Ammon's horn (tissue), 1 donor: ENCODE results near the gene C1QTNF12.

ENCODE experiments used
- DNase-seq: peaks from one replicate; pipeline ENCODE4 v3.0.0-alpha.2; 2016; ENCODE audit warnings: low spot score

Gene C1QTNF12, protein sequence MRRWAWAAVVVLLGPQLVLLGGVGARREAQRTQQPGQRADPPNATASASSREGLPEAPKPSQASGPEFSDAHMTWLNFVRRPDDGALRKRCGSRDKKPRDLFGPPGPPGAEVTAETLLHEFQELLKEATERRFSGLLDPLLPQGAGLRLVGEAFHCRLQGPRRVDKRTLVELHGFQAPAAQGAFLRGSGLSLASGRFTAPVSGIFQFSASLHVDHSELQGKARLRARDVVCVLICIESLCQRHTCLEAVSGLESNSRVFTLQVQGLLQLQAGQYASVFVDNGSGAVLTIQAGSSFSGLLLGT

GRCh38 chr1:1246577-1247340 is at the start of gene C1QTNF12:
TSS of gene C1QTNF12 (minus strand) at chr1:1246722. CDS start at chr1:1246690, 32 bp downstream.
- DNase-seq: no peak

- DNase-seq: no peak
Measured at GRCh38 chr1:1295154-1295923, 48.8 kb upstream of the C1QTNF12 start.

GRCh38 chr1:1294250-1294890 is 47.8 kb upstream of the C1QTNF12 start:
- no peak for DNase-seq

GRCh38 chr1:1293263-1294249 is 47.0 kb upstream of the C1QTNF12 start:
- DNase-seq: no peak

DNA sequence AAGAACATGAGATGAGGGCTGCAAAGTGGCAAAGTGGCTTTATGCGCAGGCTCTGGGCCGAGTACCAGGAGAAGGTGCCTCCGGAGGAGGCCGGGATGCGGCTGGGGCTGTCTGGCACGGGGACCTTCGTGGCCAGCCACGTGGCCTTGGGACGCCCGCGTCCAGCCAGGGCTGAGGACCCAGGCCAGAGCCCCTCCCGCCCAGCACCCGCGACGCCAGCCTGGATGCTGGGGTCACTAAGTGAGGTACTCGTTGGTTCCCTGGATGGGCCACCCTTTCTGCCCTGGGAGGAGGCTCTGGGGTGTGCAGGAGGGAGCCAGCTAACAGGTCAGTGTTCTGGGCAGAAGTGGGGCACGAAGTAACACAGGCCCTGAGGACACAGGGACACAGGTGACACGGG is 46.3 kb upstream of the C1QTNF12 start:
- DNase-seq: no peak

DNA sequence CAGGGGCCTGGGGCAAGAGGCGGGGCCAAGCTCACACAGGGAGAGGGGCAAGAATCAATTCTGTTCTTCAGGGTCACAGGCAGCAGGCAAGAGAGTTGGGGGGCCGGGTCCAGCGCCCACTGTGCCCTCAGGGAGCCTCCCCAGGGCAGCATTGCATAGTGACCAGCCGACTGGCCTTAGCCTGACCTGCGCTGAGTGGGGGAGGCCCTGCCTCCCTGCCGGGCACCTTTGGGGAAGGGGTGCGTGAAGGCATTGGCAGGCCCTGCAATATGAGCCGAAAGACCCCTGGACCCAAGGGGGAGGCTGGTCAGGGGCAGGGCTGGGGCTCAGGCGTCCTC is 45.9 kb upstream of the C1QTNF12 start:
- DNase-seq: no peak

GRCh38 chr1:1291548-1292441 is 45.3 kb upstream of the C1QTNF12 start:
- peak; percentile 68 for DNase-seq

- DNase-seq: no peak
Measured at GRCh38 chr1:1291023-1291528, 44.6 kb upstream of the C1QTNF12 start.

- DNase-seq: no peak
Measured at GRCh38 chr1:1290238-1290731, 43.8 kb upstream of the C1QTNF12 start.

GRCh38 chr1:1287288-1288110 is 41.0 kb upstream of the C1QTNF12 start:
- no peak for DNase-seq

- DNase-seq: no peak
Measured at GRCh38 chr1:1286313-1287261, 40.1 kb upstream of the C1QTNF12 start.

DNA sequence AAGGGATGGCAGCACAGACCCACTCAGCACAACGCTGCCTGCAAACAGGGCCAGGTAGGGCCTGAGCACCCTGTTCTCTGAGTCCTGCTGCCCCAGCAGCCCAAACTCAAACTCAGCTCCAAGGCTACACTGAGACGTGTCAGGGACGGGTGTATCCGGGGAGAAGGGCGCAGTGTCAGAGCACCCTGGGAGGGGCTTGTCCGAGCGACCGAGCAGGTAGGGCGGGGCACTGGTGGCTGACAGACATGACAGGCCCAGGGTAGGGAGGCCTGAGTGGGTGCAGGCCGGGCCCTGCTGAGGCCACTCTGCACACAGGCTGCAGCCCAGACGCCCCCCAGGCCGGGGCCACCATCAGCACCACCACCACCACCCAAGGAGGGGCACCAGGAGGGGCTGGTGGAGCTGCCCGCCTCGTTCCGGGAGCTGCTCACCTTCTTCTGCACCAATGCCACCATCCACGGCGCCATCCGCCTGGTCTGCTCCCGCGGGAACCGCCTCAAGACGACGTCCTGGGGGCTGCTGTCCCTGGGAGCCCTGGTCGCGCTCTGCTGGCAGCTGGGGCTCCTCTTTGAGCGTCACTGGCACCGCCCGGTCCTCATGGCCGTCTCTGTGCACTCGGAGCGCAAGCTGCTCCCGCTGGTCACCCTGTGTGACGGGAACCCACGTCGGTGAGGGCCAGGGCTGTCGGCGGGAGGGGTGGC is 39.2 kb upstream of the C1QTNF12 start:
- DNase-seq: no peak

DNA sequence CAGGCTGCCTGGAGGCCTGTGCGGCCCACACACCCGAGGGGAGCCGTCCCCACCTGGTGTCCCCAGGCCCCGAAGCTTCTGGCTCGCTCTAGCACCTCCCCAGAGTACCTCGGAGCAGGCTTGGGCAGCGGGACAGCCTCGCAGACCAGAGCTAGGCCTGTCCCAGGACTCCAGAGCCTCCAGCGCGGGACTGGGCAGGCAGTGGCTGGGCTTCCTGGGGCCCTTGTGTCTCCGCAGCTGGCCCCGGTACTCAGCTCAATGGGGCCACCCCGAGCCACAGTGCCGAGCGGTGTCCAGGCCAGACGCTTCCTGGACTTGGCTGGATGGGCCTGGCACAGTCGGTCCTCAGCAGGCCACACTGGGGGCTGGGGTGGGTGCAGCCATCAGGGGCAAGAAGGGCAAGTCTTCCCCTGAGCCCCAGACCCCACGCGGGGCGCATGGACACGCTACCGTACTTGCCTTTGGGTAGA is 38.6 kb upstream of the C1QTNF12 start:
- no peak for DNase-seq

DNA sequence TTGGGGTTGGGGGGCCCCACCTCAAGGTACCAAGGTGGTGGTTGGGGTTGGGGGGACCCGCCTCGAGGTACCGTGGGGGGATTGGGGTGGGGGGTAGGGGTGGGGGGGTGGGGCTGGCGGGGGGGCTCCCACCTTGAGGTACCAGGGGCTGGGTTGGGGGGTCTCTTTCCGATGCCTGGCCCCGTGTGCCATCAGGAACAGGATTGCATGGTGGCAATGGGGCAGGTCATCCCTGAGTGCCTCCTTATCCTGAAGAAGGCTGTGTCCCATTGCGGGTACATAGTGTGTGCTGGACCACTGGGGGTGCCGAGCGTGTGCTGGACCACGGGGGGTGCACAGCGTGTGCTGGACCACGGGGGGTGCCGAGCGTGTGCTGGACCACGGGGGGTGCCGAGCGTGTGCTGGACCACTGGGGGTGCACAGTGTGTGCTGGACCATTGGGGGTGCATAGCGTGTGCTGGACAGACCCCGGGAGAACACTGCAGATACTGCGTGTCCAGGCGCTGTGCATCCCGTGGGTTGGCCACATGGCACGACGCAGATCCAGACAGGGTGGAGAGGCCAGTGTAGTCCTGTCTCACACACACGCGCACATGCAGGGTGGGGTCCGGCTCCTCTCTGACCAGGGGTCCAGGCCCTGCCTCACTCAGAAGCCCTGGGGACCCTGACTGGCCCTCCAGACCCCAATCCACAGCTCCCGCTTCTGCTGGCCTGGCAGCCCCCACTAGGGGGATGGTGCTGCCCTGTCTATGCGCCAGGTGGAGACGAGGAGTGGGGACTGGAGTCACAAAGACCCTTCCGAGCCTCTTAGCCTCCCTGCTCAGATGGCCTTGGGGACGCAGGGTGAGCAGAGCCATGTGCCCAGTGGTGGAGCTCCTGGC is 37.9 kb upstream of the C1QTNF12 start:
- DNase-seq: no peak

GRCh38 chr1:1283821-1284220 is 37.3 kb upstream of the C1QTNF12 start:
- DNase-seq: no peak

DNA sequence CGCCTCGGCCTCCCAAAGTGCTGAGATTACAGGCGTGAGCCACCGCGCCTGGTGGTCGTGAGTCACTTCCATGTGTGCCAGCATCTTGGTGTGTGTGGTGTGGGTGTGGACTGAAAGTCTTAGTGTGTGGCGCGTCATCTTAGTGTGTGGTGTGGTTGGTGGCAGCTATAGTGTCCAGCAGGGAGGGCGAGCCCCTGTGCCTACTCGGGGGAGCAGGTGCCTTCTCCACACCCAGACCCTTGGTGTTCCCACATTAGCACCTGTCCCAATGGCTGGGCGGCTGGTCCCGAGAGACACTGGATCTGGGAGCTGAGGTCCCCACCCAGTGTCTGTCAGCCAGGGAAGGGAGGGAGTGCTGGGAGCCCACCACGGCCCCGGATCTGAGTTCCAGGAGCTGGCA is 36.5 kb upstream of the C1QTNF12 start:
- no peak for DNase-seq
